Stimulated activated CD8-positive, alpha-beta memory T cell treated with anti-CD3 and anti-CD28 coated beads, Interleukin-15, amount 100 ng/mL, for 1 hour (primary cell): ENCODE results near the gene NDUFC1.
A peak's percentile ranks its signal among the peaks of the same experiment; 100 is the strongest.
"Not testable (repeated sequence)": the region's sequence is repeated elsewhere in the genome, so short reads cannot be mapped to it uniquely, and the experiment has no call there.

Source experiments
- DNase-seq: peaks from one replicate; pipeline ENCODE4 v3.0.0-alpha.2; 2020; ENCODE audit warnings: low read depth

The NDUFC1 gene

GRCh38 chr4:139301821-139302611 is at the start of gene NDUFC1:
NDUFC1 (minus strand) TSS chr4:139302477; CDS start chr4:139295798, 6,679 bp downstream.
- DNase-seq: peak; percentile 26

GRCh38 chr4:139337612-139338011 is 35.3 kb upstream of the NDUFC1 start:
- DNase-seq: no peak

GRCh38 chr4:139333046-139333445 is 30.8 kb upstream of the NDUFC1 start:
- no peak for DNase-seq

GRCh38 chr4:139331185-139331584 is 28.9 kb upstream of the NDUFC1 start:
- DNase-seq: no peak

- no peak for DNase-seq
Measured at GRCh38 chr4:139330283-139330682, 28.0 kb upstream of the NDUFC1 start.

GRCh38 chr4:139329665-139330200 is 27.5 kb upstream of the NDUFC1 start:
- no peak for DNase-seq

- no peak for DNase-seq
Measured at GRCh38 chr4:139324620-139325019, 22.3 kb upstream of the NDUFC1 start.

- not testable (repeated sequence) for DNase-seq
Measured at GRCh38 chr4:139322541-139322940, 20.3 kb upstream of the NDUFC1 start.

- not testable (repeated sequence) for DNase-seq
Measured at GRCh38 chr4:139322070-139322469, 19.8 kb upstream of the NDUFC1 start.

- no peak for DNase-seq
Measured at GRCh38 chr4:139319571-139319970, 17.3 kb upstream of the NDUFC1 start.

GRCh38 chr4:139317635-139318034 is 15.4 kb upstream of the NDUFC1 start:
- DNase-seq: no peak

GRCh38 chr4:139316733-139317132 is 14.5 kb upstream of the NDUFC1 start:
- DNase-seq: no peak

GRCh38 chr4:139315221-139315675 is 13.0 kb upstream of the NDUFC1 start:
- no peak for DNase-seq

- no peak for DNase-seq
Measured at GRCh38 chr4:139314047-139314800, 11.9 kb upstream of the NDUFC1 start.

GRCh38 chr4:139313414-139313813 is 11.1 kb upstream of the NDUFC1 start:
- not testable (repeated sequence) for DNase-seq

- no peak for DNase-seq
Measured at GRCh38 chr4:139312552-139313332, 10.5 kb upstream of the NDUFC1 start.

- no peak for DNase-seq
Measured at GRCh38 chr4:139311909-139312308, 9.6 kb upstream of the NDUFC1 start.

GRCh38 chr4:139304920-139305319 is 2.6 kb upstream of the NDUFC1 start:
- no peak for DNase-seq

- peak; percentile 94 for DNase-seq
Measured at GRCh38 chr4:139301113-139301820, 1.0 kb downstream of the NDUFC1 start, which contains the start of gene NAA15. NAA15 (plus strand) TSS chr4:139301505; CDS start chr4:139301778, 273 bp downstream.

- DNase-seq: no peak
Measured at GRCh38 chr4:139300431-139301112, 1.7 kb downstream of the NDUFC1 start.

- no peak for DNase-seq
Measured at GRCh38 chr4:139299536-139299935, 2.7 kb downstream of the NDUFC1 start.
